Hepatocyte (in vitro differentiated cells): ENCODE results near the gene KLHDC9. TPM values are rescaled to one million over a fixed set of nuclear protein-coding genes. Genes with fewer than 3 reads are reported as not detected.
A peak's percentile ranks its signal among the peaks of the same experiment; 100 is the strongest.

Experiments used
- DNase-seq: peaks from one replicate; pipeline ENCODE4 v3.0.0-alpha.2; 2016; ENCODE audit warnings: low spot score
- H2AFZ ChIP-seq: fragments of 200-600 bp; sonication (generic); 2 replicates; pipeline ENCODE4 v1.6.0; 2016; ENCODE audit warnings: antibody characterized with exemption, mild to moderate bottlenecking
- H3K27ac ChIP-seq: fragments of 200-600 bp; sonication (generic); 2 replicates; pipeline ENCODE4 v1.5.1; 2016; ENCODE audit warnings: mild to moderate bottlenecking
- H3K27me3 ChIP-seq: fragments of 200-600 bp; sonication (generic); 2 replicates; pipeline ENCODE4 v1.6.1; 2016
- H3K36me3 ChIP-seq: fragments of 200-600 bp; sonication (generic); replicated peaks from 2 replicates; pipeline ENCODE4 v1.5.1; 2016; ENCODE audit warnings: low read depth; ENCODE audit not compliant: insufficient read depth
- H3K4me1 ChIP-seq: fragments of 200-600 bp; sonication (generic); 2 replicates; pipeline ENCODE4 v1.5.1; 2016; ENCODE audit warnings: mild to moderate bottlenecking, moderate library complexity; ENCODE audit not compliant: insufficient read depth
- H3K4me2 ChIP-seq: fragments of 200-600 bp; sonication (generic); 2 replicates; pipeline ENCODE4 v1.6.0; 2016
- H3K4me3 ChIP-seq: fragments of 200-600 bp; sonication (generic); 2 replicates; pipeline ENCODE4 v1.5.1; 2016; ENCODE audit warnings: mild to moderate bottlenecking
- H3K79me2 ChIP-seq: fragments of 200-600 bp; sonication (generic); 2 replicates; pipeline ENCODE4 v1.6.0; 2017; ENCODE audit warnings: mild to moderate bottlenecking
- H3K9me2 ChIP-seq: fragments of 200-600 bp; sonication (generic); replicated peaks from 2 replicates; pipeline ENCODE4 v1.6.0; 2017; ENCODE audit warnings: mild to moderate bottlenecking; ENCODE audit not compliant: insufficient read depth
- H3K9me3 ChIP-seq: fragments of 200-600 bp; sonication (generic); 2 replicates; pipeline ENCODE4 v1.5.1; 2016; ENCODE audit warnings: low read depth, mild to moderate bottlenecking
- H4K20me1 ChIP-seq: fragments of 200-600 bp; sonication (generic); 2 replicates; pipeline ENCODE4 v1.6.0; 2016; ENCODE audit warnings: mild to moderate bottlenecking; ENCODE audit not compliant: insufficient read depth, poor library complexity, severe bottlenecking
- EZH2 ChIP-seq: fragments of 200-600 bp; sonication (generic); IDR thresholded peaks from 2 replicates; pipeline ENCODE4 v1.6.1; 2016; ENCODE audit warnings: antibody characterized with exemption, mild to moderate bottlenecking, borderline replicate concordance
- EZH2phosphoT487 ChIP-seq: fragments of 200-600 bp; sonication (generic); IDR thresholded peaks from one replicate; pipeline ENCODE4 v1.6.1; 2018; ENCODE audit warnings: antibody characterized with exemption, mild to moderate bottlenecking, low read depth, moderate library complexity; ENCODE audit not compliant: unreplicated experiment, severe bottlenecking
- WGBS: methylation state at CpG from one replicate; pipeline ENCODE4 v1.1.6; 2016; ENCODE audit warnings: low lambda C conversion rate; ENCODE audit errors: missing lambda C conversion rate; 5-methylcytosine and 5-hydroxymethylcytosine counted together
- polyA plus RNA-seq: library from polyadenylated mRNA; unstranded; fragments of >200 nt; fragmentation: Nextera tagmentation; extraction: Ambion mirVana; gene quantifications from 2 replicates; pipeline ENCODE4 v1.2.1, GENCODE V29; 2016
- total RNA-seq: library from RNA; depleted of rRNA; stranded (reverse); fragments of >200 nt; gene quantifications from 2 replicates; pipeline ENCODE4 v1.2.3, GENCODE V29; 2014
- TF ChIP-seq, protein P1 (sequence below): fragments of 200-600 bp; sonication (generic); IDR thresholded peaks from 2 replicates; pipeline ENCODE4 v1.5.1; 2016; ENCODE audit warnings: antibody characterized with exemption, mild to moderate bottlenecking; ENCODE audit not compliant: poor library complexity

Gene KLHDC9
- total and polyA plus RNA-seq, 2 experiments from 2014 or later: 1.4 to 7.4 TPM

DNA sequence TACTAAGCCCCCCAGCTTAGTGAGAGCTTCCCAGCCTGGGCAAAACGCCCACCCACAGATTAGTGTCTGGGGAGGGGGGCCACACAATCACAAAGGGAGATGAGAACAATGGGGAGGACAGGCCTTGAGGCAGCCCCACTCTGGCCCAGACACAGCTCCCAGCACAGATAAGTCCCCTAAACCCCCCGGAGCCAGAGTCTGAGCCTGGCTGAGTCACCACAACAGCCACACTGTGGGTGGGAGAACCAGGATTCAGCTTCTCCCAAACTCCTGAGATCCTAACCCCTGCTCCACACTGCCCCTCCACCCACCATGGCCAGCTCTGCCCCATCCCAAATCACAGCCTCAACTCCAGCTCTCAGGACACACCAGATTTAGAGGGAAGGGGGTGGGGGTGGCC lies 13.0 kb upstream of the KLHDC9 start:
- H3K9me2 ChIP-seq: no peaks in the 10 kb centered on the region
- H3K4me3 ChIP-seq: no peak overlapping the region
- no peak overlapping the region for H2AFZ ChIP-seq
- no peaks in the 10 kb centered on the region for H3K9me3 ChIP-seq
- peak overlapping the region; percentile 73 for H3K4me2 ChIP-seq
- H3K27ac ChIP-seq: peak overlapping the region; percentile 99
- peaks cover 13% of the 10 kb centered on the region for H3K79me2 ChIP-seq
- H4K20me1 ChIP-seq: no peaks in the 10 kb centered on the region
- WGBS: 35% methylated on average over 2 of the region's 2 CpGs
- TF ChIP-seq EZH2: no peak
- TF ChIP-seq, protein P1, sequence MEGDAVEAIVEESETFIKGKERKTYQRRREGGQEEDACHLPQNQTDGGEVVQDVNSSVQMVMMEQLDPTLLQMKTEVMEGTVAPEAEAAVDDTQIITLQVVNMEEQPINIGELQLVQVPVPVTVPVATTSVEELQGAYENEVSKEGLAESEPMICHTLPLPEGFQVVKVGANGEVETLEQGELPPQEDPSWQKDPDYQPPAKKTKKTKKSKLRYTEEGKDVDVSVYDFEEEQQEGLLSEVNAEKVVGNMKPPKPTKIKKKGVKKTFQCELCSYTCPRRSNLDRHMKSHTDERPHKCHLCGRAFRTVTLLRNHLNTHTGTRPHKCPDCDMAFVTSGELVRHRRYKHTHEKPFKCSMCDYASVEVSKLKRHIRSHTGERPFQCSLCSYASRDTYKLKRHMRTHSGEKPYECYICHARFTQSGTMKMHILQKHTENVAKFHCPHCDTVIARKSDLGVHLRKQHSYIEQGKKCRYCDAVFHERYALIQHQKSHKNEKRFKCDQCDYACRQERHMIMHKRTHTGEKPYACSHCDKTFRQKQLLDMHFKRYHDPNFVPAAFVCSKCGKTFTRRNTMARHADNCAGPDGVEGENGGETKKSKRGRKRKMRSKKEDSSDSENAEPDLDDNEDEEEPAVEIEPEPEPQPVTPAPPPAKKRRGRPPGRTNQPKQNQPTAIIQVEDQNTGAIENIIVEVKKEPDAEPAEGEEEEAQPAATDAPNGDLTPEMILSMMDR: no peak
- TF ChIP-seq EZH2phosphoT487: no peak
- H3K4me1 ChIP-seq: peaks cover 35% of the 10 kb centered on the region
- DNase-seq: no peak
- no peaks in the 10 kb centered on the region for H3K36me3 ChIP-seq
- H3K27me3 ChIP-seq: no peaks in the 10 kb centered on the region

DNA sequence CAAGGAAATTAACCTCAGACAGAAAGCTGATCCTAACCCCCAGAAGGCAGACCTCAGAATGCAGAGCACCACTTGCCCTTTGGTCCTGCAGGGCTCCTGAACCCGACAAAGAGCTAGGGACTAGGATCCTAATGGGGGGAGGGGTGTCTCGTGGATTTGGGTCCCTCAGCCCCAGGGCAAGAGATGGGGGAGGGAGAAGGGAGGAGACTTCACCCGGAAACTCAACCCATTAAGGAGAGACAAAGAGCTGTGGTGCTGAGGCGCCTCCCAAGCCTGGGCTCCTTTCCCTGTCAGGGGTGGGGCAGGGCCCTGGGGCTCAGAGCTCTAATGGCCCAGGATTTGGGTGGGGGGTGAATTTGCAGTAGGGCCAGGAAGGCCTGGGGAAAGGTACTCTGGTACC lies 11.7 kb upstream of the KLHDC9 start:
- H3K4me3 ChIP-seq: no peak overlapping the region
- H3K4me1 ChIP-seq: peaks cover 35% of the 10 kb centered on the region

DNA sequence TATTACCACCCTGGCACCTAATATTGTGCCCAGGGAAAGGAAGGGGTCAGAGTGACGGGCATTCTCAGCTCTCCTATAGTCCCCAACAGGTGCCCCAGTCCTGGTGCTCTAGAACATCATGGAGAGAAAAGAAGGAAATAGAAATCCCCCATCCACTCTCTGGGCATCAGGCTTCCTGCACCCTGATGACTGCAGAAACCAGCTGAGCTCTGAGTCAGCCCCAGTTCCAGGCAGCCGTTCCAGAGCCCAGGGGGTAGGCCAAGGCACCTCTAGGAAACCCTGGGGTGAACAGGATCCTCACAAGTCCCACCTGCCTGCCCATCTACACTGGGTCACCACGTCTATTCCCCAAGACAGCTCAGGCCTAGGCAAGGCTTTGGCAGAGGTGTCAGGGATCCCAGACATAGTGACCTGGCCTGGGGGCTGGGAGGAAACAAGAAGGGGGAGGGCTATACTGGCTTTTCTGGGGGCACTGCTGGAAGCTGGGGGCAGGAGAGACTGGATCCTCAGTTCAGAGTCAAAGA lies 9.5 kb upstream of the KLHDC9 start:
- WGBS: 67% methylated on average over 3 of the region's 3 CpGs
- no peaks in the 10 kb centered on the region for H3K9me3 ChIP-seq
- H3K79me2 ChIP-seq: peaks cover 13% of the 10 kb centered on the region
- no peak for DNase-seq
- H2AFZ ChIP-seq: no peak overlapping the region
- peak overlapping the region; percentile 73 for H3K4me2 ChIP-seq
- no peaks in the 10 kb centered on the region for H3K9me2 ChIP-seq
- peak overlapping the region; percentile 74 for H3K27ac ChIP-seq
- H3K4me1 ChIP-seq: peaks cover 22% of the 10 kb centered on the region
- no peak overlapping the region for H3K4me3 ChIP-seq
- no peaks in the 10 kb centered on the region for H3K27me3 ChIP-seq
- H3K36me3 ChIP-seq: no peaks in the 10 kb centered on the region
- H4K20me1 ChIP-seq: no peaks in the 10 kb centered on the region
- TF ChIP-seq EZH2phosphoT487: no peak
- TF ChIP-seq, protein P1: no peak
- TF ChIP-seq EZH2: no peak

More for the DNA sequence above, 11.7 kb upstream of the KLHDC9 start:
- Histone ChIP-seq H3K27ac (peak overlapping the region; percentile 99), H2AFZ (no peak overlapping the region), H3K36me3 (no peaks in the 10 kb centered on the region), H4K20me1 (no peaks in the 10 kb centered on the region), H3K79me2 (peaks cover 13% of the 10 kb centered on the region), H3K4me2 (peak overlapping the region; percentile 73), H3K27me3 (no peaks in the 10 kb centered on the region), H3K9me2 (no peaks in the 10 kb centered on the region), H3K9me3 (no peaks in the 10 kb centered on the region)
- 54% methylated on average over 4 of the region's 4 CpGs for WGBS
- no peak for DNase-seq
- TF ChIP-seq EZH2phosphoT487 (no peak), EZH2 (no peak)
- TF ChIP-seq, protein P1: no peak
